ENCODE measurements around the gene C2orf68.

DNA sequence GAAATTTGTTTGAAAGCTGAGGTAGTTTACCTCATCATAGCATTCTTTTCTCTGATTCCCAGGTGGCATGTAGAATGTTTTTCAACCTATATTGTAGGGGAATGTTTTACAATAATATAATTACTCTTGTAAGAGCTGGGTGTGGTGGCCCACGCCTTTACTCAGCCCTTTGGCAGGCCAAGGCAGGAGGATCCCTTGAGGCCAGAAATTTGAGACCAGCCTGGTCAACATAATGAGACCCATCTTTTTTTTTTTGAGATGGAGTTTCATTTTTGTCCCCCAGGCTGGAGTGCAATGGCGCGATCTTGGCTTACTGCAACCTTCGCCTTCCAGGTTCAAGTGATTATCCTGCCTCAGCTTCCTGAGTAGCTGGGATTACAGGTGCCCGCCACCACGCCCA is 7.8 kb upstream of the C2orf68 start:
- TF ChIP-seq, protein P1, sequence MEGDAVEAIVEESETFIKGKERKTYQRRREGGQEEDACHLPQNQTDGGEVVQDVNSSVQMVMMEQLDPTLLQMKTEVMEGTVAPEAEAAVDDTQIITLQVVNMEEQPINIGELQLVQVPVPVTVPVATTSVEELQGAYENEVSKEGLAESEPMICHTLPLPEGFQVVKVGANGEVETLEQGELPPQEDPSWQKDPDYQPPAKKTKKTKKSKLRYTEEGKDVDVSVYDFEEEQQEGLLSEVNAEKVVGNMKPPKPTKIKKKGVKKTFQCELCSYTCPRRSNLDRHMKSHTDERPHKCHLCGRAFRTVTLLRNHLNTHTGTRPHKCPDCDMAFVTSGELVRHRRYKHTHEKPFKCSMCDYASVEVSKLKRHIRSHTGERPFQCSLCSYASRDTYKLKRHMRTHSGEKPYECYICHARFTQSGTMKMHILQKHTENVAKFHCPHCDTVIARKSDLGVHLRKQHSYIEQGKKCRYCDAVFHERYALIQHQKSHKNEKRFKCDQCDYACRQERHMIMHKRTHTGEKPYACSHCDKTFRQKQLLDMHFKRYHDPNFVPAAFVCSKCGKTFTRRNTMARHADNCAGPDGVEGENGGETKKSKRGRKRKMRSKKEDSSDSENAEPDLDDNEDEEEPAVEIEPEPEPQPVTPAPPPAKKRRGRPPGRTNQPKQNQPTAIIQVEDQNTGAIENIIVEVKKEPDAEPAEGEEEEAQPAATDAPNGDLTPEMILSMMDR (conservative IDR thresholded peaks at IDR 0.05 in 1 of 2, IDR thresholded peaks at IDR 0.05 in 1 of 2; ENCODE audit: low read depth in 1 of 2, low read length in 2 of 2): no peak
- no peak for TF ChIP-seq EZH2 (IDR thresholded peaks at IDR 0.05; ENCODE audit: low read length, missing control alignments)
